ENCODE results near the gene NBPF8. TPM values are rescaled to one million over a fixed set of nuclear protein-coding genes. Genes with fewer than 3 reads are reported as not detected.
"Not testable (repeated sequence)": the region's sequence is repeated elsewhere in the genome, so short reads cannot be mapped to it uniquely, and the experiment has no call there.

Gene NBPF8
- total RNA-seq, 2 experiments from 2014 or later = 40.0 to 40.4 TPM

GRCh38 chr1:120449124-120449523, 34.3 kb downstream of the NBPF8 start:
- H3K27ac Mint-ChIP-seq; H3K9me3 Mint-ChIP-seq; H3K4me3 Mint-ChIP-seq; CTCF ChIA-PET; H3K27me3 Mint-ChIP-seq; H3K36me3 Mint-ChIP-seq (ENCODE audit: low read depth); H3K4me1 Mint-ChIP-seq; DNase-seq; POLR2A ChIA-PET: not testable (repeated sequence)

Other genes starting within 250 kb of the NBPF8 start
- 10 to 100 TPM; 24.4 to 28.1 TPM for gene SEC22B, start 238.5 kb upstream of the NBPF8 start, total RNA-seq